GM19397 (cell line): ENCODE data around the gene RARRES1.

ENCODE experiments used
- ATAC-seq: cut with Tn5 transposase; IDR thresholded peaks from one replicate; pipeline ENCODE4 v1.9.1; 2021; ENCODE audit warnings: mild to moderate bottlenecking, moderate library complexity; ENCODE audit not compliant: unreplicated experiment

RARRES1 gene

GRCh38 chr3:158649791-158650190 is 82.5 kb downstream of the RARRES1 start:
- no peak for ATAC-seq
